Testis (tissue), 2 donors: Measurements from ENCODE around the gene MAP2K4.

Experiments used
- POLR2A ChIP-seq: fragments of 450-650 bp; IDR thresholded peaks from one replicate; pipeline ENCODE4 v1.6.1; 2017; ENCODE audit warnings: antibody characterized with exemption, mild to moderate bottlenecking, moderate library complexity
- TF ChIP-seq, protein P1 (sequence below), 3 experiments: fragments of 450-650 bp in 2 of 3; fragments of 200-600 bp in 1 of 3; sonication (generic) in 1 of 3; IDR thresholded peaks; one replicate each; pipeline ENCODE4 v1.5.1; 2016 to 2019; ENCODE audit warnings: antibody characterized with exemption in 3 of 3, mild to moderate bottlenecking in 2 of 3, moderate library complexity in 1 of 3

DNA sequence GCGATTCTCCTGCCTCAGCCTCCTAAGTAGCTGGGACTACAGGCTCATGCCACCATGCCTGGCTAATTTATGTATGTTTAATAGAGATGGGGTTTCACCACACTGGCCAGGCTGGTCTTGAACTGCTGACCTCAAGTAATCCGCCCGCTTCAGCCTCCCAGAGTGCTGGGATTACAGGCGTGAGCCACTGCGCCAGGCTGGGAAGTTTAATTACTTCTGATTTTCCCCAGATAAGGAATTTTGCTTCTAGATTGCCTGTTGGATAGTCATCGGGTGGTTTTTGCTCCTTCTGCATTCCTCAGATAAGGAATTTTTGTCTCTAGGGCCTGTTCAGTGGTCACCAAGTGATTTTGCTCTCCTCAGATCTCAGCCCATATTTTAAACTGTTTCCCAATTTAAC lies 112.5 kb downstream of the MAP2K4 start:
- no peak for TF ChIP-seq POLR2A
- TF ChIP-seq, protein P1, sequence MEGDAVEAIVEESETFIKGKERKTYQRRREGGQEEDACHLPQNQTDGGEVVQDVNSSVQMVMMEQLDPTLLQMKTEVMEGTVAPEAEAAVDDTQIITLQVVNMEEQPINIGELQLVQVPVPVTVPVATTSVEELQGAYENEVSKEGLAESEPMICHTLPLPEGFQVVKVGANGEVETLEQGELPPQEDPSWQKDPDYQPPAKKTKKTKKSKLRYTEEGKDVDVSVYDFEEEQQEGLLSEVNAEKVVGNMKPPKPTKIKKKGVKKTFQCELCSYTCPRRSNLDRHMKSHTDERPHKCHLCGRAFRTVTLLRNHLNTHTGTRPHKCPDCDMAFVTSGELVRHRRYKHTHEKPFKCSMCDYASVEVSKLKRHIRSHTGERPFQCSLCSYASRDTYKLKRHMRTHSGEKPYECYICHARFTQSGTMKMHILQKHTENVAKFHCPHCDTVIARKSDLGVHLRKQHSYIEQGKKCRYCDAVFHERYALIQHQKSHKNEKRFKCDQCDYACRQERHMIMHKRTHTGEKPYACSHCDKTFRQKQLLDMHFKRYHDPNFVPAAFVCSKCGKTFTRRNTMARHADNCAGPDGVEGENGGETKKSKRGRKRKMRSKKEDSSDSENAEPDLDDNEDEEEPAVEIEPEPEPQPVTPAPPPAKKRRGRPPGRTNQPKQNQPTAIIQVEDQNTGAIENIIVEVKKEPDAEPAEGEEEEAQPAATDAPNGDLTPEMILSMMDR (IDR thresholded peaks at IDR 0.05): no peak
